Measurements from ENCODE around the gene SEBOX.
"Not testable (repeated sequence)": the region's sequence is repeated elsewhere in the genome, so short reads cannot be mapped to it uniquely, and the experiment has no call there.

The SEBOX gene

DNA sequence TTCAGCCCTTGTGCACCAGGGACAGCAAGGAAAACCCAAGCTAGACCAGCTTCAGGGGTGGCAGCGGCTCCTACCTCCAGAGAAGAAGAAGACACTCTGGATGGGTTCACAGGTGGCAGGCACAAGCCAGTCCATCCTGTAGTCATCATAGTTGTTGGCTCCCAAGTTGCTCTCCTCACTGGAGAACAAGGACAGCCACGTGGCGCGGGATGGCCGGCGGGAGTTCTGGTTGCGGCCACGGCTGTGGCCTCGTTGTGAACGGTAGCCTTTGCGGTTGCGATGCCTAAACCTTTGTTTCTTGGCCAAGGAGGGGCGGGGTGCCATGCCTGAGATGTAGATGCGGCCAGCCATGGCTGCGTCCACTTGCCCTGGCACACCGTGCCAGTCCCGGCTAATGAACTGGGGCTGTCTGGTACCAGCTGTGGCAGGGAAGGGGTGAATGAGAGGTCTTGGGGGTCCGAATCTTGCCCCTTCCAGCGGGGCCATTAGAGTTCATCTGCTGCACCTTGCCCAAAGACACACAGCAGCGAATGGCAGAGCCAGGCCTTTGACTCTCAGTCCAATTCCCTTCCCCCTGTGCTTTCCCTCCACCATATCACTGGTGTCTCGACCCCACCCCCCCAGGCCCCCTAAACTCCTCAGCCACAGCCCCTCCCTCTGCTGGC is 2.8 kb upstream of the SEBOX start:
- no peak for DNase-seq

DNA sequence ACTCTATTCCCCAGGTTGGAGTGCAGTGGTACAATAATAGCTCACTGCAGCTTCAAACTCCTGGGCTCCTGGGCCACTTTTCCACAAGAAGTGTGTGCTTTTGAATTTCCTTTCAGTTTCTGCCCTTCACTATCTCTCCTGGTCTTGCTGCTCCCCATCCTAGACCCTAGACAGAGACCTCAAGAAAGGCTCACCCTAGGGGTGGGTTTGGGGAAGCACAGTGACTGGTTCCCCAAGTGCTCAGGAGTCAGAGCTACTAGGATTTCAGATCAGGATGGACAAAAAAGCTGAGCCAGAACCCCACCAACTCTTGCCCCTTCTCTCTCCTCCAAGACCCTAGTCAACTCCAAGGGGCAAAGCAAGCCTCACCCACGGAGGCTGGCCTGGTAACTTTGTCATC is 1.6 kb upstream of the SEBOX start:
- DNase-seq: no peak

- no peak for DNase-seq
Observed at GRCh38 chr17:28365487-28365886, 488 bp upstream of the SEBOX start.

GRCh38 chr17:28363776-28364650 is 986 bp downstream of the SEBOX start:
- no peak for DNase-seq

- no peak for DNase-seq
Observed at GRCh38 chr17:28363186-28363585, 1.8 kb downstream of the SEBOX start.

- DNase-seq: no peak
Observed at GRCh38 chr17:28357901-28358197, 7.2 kb downstream of the SEBOX start.

DNA sequence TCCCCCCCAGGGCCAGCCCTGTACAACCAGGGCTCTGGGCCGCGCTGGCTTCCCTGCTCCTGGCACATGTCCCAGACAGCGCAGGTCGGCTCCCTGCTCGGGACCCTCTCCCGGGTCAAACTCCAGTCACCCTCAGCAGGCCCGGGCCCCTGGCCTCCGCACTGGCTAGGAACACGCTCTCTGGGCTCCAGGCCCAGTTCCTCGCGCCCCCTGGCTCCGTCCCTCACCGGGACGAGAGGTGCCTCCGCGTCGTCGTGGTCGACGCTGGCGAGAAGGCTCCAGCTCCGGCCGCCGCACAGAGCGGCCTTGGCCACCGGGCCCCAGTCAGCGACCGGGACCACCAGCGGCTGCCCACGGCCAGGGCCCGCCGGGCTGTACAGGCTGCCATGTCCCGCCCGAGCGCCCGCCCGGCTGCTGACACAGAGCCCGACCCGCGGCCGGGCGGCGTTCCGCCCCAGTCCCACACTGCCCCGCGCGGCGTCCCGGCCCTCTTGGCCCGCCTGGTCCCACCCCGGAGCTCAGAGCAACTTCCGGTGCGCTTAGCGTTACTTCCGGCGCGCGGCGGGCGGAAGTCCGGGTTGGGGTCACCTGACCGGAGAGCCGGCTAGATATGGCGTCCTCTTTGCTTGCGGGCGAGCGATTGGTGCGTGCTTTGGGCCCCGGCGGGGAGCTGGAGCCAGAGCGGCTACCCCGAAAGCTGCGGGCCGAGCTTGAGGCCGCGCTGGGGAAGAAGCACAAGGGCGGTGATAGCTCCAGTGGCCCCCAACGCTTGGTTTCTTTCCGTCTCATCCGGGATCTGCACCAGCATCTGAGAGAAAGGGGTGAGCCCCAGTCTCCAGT is 7.7 kb downstream of the SEBOX start, which contains the start of gene POLDIP2:
POLDIP2 (minus strand) TSS at position 467 of the 840 bp plus-strand sequence; CDS start at position 388, 79 bp downstream.
- DNase-seq: no peak

GRCh38 chr17:28350271-28350670 is 14.7 kb downstream of the SEBOX start:
- DNase-seq: no peak

DNA sequence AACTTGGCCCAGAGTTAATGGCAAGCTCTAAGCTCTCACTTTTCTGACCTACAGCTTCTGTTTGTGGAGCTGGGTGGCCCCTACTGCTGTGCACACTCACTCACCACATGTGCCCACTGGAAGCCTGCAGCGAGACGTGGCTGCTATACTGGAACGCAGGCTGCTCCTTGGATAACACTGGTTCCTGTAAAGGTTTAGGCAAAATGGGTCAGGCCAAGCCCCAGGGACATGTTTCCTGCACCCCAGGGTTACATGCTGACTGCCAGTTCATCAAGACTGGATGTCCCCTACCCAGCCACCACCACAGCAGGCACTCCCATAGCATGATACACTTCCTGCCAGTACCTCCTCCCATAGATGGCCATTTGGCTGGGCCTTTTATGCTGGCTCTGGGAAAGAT is 16.0 kb downstream of the SEBOX start:
- DNase-seq: no peak

DNA sequence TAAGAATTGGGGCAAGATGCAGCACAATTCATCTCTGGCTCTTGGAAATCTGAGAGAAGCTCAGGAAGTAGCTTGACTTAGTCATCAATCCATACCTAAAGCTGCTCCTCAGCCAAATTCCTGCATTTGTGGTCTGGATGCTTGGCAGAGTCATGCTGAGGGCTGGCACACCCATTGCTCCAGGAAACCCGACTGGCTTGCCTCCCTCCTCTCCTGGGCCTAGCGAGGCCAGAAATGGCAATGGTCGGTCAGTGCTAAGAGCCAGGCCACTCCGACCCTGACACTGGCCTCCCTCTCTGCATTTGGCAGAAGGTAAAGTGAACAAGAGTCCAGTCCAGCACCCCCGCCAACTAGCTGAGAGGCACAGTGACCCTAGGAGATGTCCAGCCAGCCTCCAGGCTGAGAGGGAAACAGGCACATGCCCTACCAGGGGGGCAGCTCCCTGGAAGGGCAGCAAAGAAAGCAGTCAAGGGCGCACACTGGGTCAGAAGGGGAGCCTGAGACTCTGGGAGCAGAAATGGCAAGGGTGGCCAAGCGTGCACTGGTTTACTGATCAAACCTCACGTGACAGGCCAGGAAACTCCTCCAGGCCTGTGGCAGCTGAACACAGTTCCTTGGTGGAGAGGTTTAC is 17.6 kb downstream of the SEBOX start:
- no peak for DNase-seq

GRCh38 chr17:28346746-28347246 is 18.2 kb downstream of the SEBOX start:
- no peak for DNase-seq

- no peak for DNase-seq
Observed at GRCh38 chr17:28346199-28346580, 18.8 kb downstream of the SEBOX start.

- DNase-seq: no peak
Observed at GRCh38 chr17:28345419-28346198, 19.4 kb downstream of the SEBOX start.

GRCh38 chr17:28344435-28344901 is 20.5 kb downstream of the SEBOX start:
- DNase-seq: no peak

- DNase-seq: no peak
Observed at GRCh38 chr17:28344011-28344410, 21.0 kb downstream of the SEBOX start.

GRCh38 chr17:28343491-28343932 is 21.5 kb downstream of the SEBOX start:
- no peak for DNase-seq

- DNase-seq: no peak
Observed at GRCh38 chr17:28342313-28342712, 22.7 kb downstream of the SEBOX start.

DNA sequence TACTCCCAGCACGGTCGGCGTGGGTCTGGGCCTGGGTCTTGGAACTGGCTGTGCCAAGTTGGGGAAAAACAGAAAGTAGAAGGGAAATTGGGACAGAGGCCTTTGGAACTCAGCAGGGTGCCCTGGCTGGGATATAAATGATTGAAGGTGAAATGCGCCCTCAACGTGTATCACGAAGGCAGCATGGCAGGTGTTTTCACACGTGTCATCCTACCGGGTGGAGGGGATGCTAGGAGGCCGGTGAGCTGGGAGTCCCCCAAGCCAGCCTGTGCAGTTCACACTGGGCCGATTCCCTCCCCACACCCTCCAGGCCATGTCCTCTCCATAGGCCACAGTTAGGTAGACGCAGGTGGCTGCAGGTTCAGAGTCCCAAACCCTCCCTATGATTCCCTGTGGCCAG is 23.5 kb downstream of the SEBOX start:
- DNase-seq: no peak

- DNase-seq: no peak
Observed at GRCh38 chr17:28340374-28340773, 24.6 kb downstream of the SEBOX start.

GRCh38 chr17:28339431-28339830 is 25.6 kb downstream of the SEBOX start:
- no peak for DNase-seq

- not testable (repeated sequence) for DNase-seq
Observed at GRCh38 chr17:28338769-28339212, 26.2 kb downstream of the SEBOX start.
